ENCODE data around the gene NOL9. TPM values are rescaled to one million over a fixed set of nuclear protein-coding genes. Genes with fewer than 3 reads are reported as not detected.

The NOL9 gene
- total RNA-seq, 2 experiments from 2014 or later = 52.3 to 54.1 TPM

DNA sequence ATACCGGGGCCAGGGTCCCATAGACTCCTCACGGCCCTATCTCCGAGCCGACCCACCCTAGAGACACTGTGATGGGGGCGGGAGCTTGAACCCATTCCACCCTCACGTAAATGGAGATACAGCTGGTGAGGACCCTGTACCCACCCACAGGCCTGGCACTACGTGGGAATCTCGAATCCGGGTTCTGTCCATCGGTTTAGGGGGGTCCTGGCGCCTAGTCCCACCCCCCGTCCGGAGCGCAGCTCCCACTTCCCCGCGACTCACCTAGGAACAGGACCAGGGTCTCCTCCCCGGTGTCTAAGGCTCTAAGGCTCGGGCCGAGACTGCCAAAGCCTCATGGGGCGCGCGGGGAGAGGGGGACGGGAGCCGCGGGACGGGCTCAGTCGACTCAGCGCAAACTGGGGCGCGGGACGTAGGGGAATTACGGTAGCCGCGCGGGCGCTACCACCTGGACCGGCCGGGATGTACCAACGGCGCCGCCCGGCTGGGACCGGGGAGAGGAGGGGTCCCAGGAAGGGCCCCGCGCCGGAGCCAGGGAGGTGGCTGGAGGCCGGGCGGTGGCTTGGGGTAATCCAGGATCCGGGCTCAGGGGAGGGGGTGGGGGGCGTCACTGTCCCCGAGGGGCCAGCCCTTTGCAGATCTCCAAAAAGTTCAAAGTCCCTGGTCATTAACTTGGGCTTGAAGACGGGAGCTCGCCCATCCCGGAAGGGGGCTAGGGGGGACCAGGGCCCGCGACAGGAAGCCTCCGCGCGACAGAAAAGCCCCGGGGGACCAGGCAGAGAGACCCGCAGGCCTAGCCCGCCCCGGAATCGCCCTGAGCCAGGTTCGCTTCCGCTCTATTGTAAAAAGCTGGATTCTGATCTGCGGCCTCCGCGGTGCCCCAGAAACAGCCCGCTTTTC lies 63.9 kb downstream of the NOL9 start:
- H3K4me1 ChIP-seq (ENCODE audit: insufficient read depth, low read length) = peaks cover 54% of the 10 kb centered on the region
- POLR2A ChIA-PET = interaction anchor here (0.7 to 2.7 kb wide), 8 partner anchors 31 to 156 kb away, joined by 3 to 16 read pairs (median 4); partner anchors contain the start of genes NOL9, TAS1R1 and ZBTB48
- CTCF ChIA-PET = interaction anchor here (0.6 to 1.9 kb wide), 8 partner anchors 14 to 157 kb away, joined by 3 to 7 read pairs (median 4); no protein-coding TSS in a partner anchor
- Mint-ChIP-seq H3K4me1 (ENCODE audit: low read depth) (peaks cover 31% of the 10 kb centered on the region), H3K27me3 (peaks cover 20% of the 10 kb centered on the region), H3K27ac (peak overlapping the region; percentile 65), H3K36me3 (ENCODE audit: low read depth) (no peaks in the 10 kb centered on the region), H3K9me3 (no peaks in the 10 kb centered on the region), H3K4me3 (peak overlapping the region; percentile 84)
- H3K27me3 ChIP-seq (ENCODE audit: control insufficient read depth in 1 of 2, insufficient read depth in 2 of 2, low read length in 2 of 2) = peaks cover 7 to 9% of the 10 kb centered on the region in 2 experiments
- peaks cover 0 to 9% of the 10 kb centered on the region in 2 experiments for H3K9me3 ChIP-seq (ENCODE audit: control insufficient read depth in 1 of 2, insufficient read depth in 1 of 2, low read length in 2 of 2)
- TF ChIP-seq, protein P1, sequence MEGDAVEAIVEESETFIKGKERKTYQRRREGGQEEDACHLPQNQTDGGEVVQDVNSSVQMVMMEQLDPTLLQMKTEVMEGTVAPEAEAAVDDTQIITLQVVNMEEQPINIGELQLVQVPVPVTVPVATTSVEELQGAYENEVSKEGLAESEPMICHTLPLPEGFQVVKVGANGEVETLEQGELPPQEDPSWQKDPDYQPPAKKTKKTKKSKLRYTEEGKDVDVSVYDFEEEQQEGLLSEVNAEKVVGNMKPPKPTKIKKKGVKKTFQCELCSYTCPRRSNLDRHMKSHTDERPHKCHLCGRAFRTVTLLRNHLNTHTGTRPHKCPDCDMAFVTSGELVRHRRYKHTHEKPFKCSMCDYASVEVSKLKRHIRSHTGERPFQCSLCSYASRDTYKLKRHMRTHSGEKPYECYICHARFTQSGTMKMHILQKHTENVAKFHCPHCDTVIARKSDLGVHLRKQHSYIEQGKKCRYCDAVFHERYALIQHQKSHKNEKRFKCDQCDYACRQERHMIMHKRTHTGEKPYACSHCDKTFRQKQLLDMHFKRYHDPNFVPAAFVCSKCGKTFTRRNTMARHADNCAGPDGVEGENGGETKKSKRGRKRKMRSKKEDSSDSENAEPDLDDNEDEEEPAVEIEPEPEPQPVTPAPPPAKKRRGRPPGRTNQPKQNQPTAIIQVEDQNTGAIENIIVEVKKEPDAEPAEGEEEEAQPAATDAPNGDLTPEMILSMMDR (IDR thresholded peaks at IDR 0.05) = peak; percentile 53
- peak; percentile 30 for ATAC-seq (ENCODE audit: poor library complexity)
- intact Hi-C loops (cut with DNase I, micrococcal nuclease) = loop anchor here in 1 of 2 experiments (1.0 kb wide), 2 partner anchors 67 to 156 kb away; no protein-coding TSS in a partner anchor
- peak overlapping the region; percentile 90 for H3K4me3 ChIP-seq (ENCODE audit: low read length)
- peak overlapping the region; percentile 22 to 26 for H3K27ac ChIP-seq (ENCODE audit: low read depth in 1 of 2, low read length in 2 of 2)
- no peaks in the 10 kb centered on the region for H3K36me3 ChIP-seq (ENCODE audit: insufficient read depth, low read length)
- peak in 13 of 14 experiments; percentile 19 to 75 (median 46) for DNase-seq

DNA sequence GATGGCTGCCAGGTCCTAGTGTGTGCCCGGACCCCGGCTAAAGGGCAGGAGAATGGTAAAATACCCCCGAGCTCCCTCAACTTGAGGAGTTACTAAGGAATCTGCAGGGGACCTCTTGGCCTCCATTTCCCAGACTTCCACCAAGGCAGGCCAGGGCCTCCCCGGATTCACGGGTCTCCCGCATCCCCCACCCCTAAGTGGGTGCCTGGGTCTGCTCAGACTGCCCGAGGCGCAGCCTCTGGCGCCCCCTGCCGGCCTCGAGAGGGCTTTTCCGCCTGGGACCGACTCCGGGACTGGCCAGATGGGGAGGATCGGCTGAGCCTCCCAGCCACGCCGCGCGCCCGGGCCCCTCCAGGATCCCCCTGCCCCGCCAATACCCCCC lies 64.5 kb downstream of the NOL9 start:
- Histone ChIP-seq H3K27ac (ENCODE audit: low read depth in 1 of 2, low read length in 2 of 2) (no peak overlapping the region), H3K4me3 (ENCODE audit: low read length) (peak overlapping the region; percentile 90), H3K4me1 (ENCODE audit: insufficient read depth, low read length) (peaks cover 58% of the 10 kb centered on the region), H3K36me3 (ENCODE audit: insufficient read depth, low read length) (no peaks in the 10 kb centered on the region), H3K9me3 (ENCODE audit: control insufficient read depth in 1 of 2, insufficient read depth in 1 of 2, low read length in 2 of 2) (peaks cover 0 to 9% of the 10 kb centered on the region in 2 experiments), H3K27me3 (ENCODE audit: control insufficient read depth in 1 of 2, insufficient read depth in 2 of 2, low read length in 2 of 2) (peaks cover 12 to 14% of the 10 kb centered on the region in 2 experiments)
- H3K27ac Mint-ChIP-seq = no peak overlapping the region
- peak overlapping the region; percentile 82 for H3K4me3 Mint-ChIP-seq
- CTCF ChIA-PET = interaction anchor here (0.6 to 1.4 kb wide), 6 partner anchors 42 to 155 kb away, joined by 3 to 7 read pairs (median 4); no protein-coding TSS in a partner anchor
- ATAC-seq (ENCODE audit: poor library complexity) (peak; percentile 58), DNase-seq (peak; percentile 59 to 90 (median 72))
- intact Hi-C loops (cut with DNase I, micrococcal nuclease) = loop anchor here in 1 of 2 experiments (1.0 kb wide), 2 partner anchors 66 to 157 kb away; no protein-coding TSS in a partner anchor
- H3K4me1 Mint-ChIP-seq (ENCODE audit: low read depth) = peaks cover 30% of the 10 kb centered on the region
- no peaks in the 10 kb centered on the region for H3K36me3 Mint-ChIP-seq (ENCODE audit: low read depth)
- peaks cover 21% of the 10 kb centered on the region for H3K27me3 Mint-ChIP-seq
- no peaks in the 10 kb centered on the region for H3K9me3 Mint-ChIP-seq
- TF ChIP-seq, protein P1 (IDR thresholded peaks at IDR 0.05) = peak; percentile 96
- POLR2A ChIA-PET = interaction anchor here (0.9 to 1.6 kb wide), 2 partner anchors 63 to 65 kb away, joined by 4 to 8 read pairs; partner anchors contain the start of genes NOL9 and TAS1R1

DNA sequence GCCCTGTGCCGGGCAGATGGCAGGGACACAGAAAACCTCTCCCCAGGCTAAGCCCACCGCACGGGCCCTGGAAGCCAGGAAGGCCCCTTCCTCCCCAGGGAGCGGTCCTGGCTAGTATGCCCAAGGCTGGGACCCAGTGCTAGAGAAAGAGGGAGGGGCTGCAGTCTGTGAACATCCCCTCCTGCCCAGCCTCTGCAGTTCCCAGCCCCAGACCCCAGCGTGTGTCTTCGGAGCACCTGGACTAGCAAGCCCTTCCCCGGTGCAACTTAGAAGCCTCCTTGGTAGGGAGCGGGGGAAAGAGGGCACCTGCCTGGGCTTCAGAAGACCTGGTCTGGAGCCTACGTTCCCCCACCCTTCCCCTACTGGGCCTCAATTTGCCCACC lies 64.9 kb downstream of the NOL9 start:
- peaks cover 25% of the 10 kb centered on the region for H3K27me3 Mint-ChIP-seq
- no peak overlapping the region for H3K4me3 ChIP-seq (ENCODE audit: low read length)
- H3K9me3 Mint-ChIP-seq = no peaks in the 10 kb centered on the region
- ChIA-PET POLR2A (no interaction called here), CTCF (interaction anchor here (0.6 to 1.4 kb wide), 3 partner anchors 49 to 155 kb away, joined by 3 to 5 read pairs (median 4); no protein-coding TSS in a partner anchor)
- no peak overlapping the region for H3K27ac Mint-ChIP-seq
- peaks cover 59% of the 10 kb centered on the region for H3K4me1 ChIP-seq (ENCODE audit: insufficient read depth, low read length)
- TF ChIP-seq, protein P1 (IDR thresholded peaks at IDR 0.05) = no peak
- no peak overlapping the region for H3K27ac ChIP-seq (ENCODE audit: low read depth in 1 of 2, low read length in 2 of 2)
- DNase-seq (no peak), ATAC-seq (ENCODE audit: poor library complexity) (no peak)
- H3K4me1 Mint-ChIP-seq (ENCODE audit: low read depth) = peaks cover 30% of the 10 kb centered on the region
- peaks cover 0 to 9% of the 10 kb centered on the region in 2 experiments for H3K9me3 ChIP-seq (ENCODE audit: control insufficient read depth in 1 of 2, insufficient read depth in 1 of 2, low read length in 2 of 2)
- no peaks in the 10 kb centered on the region for H3K36me3 ChIP-seq (ENCODE audit: insufficient read depth, low read length)
- no peak overlapping the region for H3K4me3 Mint-ChIP-seq
- intact Hi-C loops (cut with DNase I, micrococcal nuclease) = no loop called here
- H3K36me3 Mint-ChIP-seq (ENCODE audit: low read depth) = no peaks in the 10 kb centered on the region
- H3K27me3 ChIP-seq (ENCODE audit: control insufficient read depth in 1 of 2, insufficient read depth in 2 of 2, low read length in 2 of 2) = peaks cover 15 to 18% of the 10 kb centered on the region in 2 experiments
